ENCODE measurements around the gene DROSHA. TPM values are rescaled to one million over a fixed set of nuclear protein-coding genes. Genes with fewer than 3 reads are reported as not detected.

The DROSHA gene
- total RNA-seq, 1 experiment from 2014 or later = 106 TPM

DNA sequence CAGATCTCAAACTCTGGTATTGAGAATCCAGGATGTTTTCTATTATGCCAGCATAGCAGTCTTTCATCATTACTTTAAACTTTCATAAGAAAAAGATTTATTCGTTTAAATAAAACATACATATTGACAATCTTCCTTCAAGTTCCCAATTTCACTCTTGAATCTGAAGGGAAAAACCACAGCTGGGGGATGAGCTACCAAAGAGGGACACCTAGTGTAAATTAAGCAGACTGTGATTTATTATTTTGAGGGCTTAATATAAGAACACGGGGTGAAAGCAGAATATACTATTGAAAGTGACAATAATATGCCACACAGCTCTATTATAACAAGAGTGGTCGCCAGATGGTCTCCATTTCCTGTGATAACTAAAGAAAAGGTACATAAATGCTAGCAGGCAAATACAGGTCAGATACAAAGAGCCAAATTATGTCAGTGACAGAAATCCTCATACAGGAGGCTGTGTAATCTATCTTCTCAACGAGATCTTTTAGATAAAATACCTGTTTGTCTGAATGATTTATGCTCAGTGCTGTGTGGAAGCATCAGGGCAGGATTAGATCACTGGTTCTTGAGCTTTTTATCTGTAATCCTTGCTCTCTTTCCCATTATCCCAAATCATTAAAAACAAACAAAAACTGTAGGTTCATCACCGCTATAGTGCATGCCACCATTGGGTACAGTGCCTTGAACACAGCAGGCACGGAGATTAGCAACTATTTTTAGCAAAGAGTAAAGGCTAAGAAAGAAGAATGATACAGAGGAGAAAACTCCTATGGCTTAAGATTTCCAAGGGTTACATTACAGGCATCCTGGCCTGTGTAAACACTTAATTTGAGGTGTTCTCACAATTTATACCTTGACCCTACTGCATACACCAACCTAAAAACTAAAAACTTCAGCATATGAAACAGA is 116.6 kb downstream of the DROSHA start:
- H2BK15ac ChIP-seq (ENCODE audit: low read depth, low read length) = no peak overlapping the region

More for the DNA sequence above, 116.6 kb downstream of the DROSHA start:
- Histone ChIP-seq H4K91ac (ENCODE audit: insufficient read length, low read depth, low read length) (no peak overlapping the region), H3K9ac (ENCODE audit: extremely low read depth, insufficient read length, low read length) (no peak overlapping the region), H3K4me2 (ENCODE audit: insufficient read depth, insufficient read length, low read length) (no peak overlapping the region), H3K27me3 (ENCODE audit: insufficient read depth, low read length) (no peaks in the 10 kb centered on the region), H2AK5ac (ENCODE audit: insufficient read length, low read length) (no peak overlapping the region), H3K4me1 (ENCODE audit: insufficient read depth, low read length) (no peaks in the 10 kb centered on the region), H3K79me2 (ENCODE audit: insufficient read depth, low read length) (no peaks in the 10 kb centered on the region), H3K18ac (ENCODE audit: insufficient read length, low read depth, low read length) (no peak overlapping the region), H2BK20ac (ENCODE audit: low read depth, low read length, poor library complexity, severe bottlenecking) (no peak overlapping the region), H2BK5ac (ENCODE audit: insufficient read length, low read length) (no peak overlapping the region), H2AFZ (ENCODE audit: low read length) (no peak overlapping the region), H3T11ph (ENCODE audit: low read length) (no peak overlapping the region), H3K23me2 (ENCODE audit: insufficient read length, low read depth, low read length, poor library complexity, severe bottlenecking) (no peaks in the 10 kb centered on the region), H3K79me1 (ENCODE audit: insufficient read depth, low read depth, low read length, poor library complexity, severe bottlenecking) (no peaks in the 10 kb centered on the region), H4K8ac (replicated peaks; ENCODE audit: insufficient read length, low read depth, low read length) (no peak overlapping the region), H3K56ac (ENCODE audit: insufficient read length, low read depth, low read length) (no peak overlapping the region), H3K14ac (ENCODE audit: insufficient read depth, low read length) (no peak overlapping the region), H4K5ac (ENCODE audit: insufficient read length, low read depth, low read length) (no peak overlapping the region), H3K23ac (ENCODE audit: insufficient read length, low read depth, low read length) (no peak overlapping the region), H4K20me1 (ENCODE audit: control insufficient read depth, insufficient read depth, insufficient read length) (no peaks in the 10 kb centered on the region), H3K9me3 (ENCODE audit: control insufficient read depth, low read depth, low read length) (no peaks in the 10 kb centered on the region), H2BK120ac (ENCODE audit: low read depth, low read length, poor library complexity, severe bottlenecking) (no peak overlapping the region), H3K27ac (ENCODE audit: insufficient read length, low read depth, low read length) (no peak overlapping the region), H3K4ac (ENCODE audit: low read depth, low read length) (no peak overlapping the region), H2BK12ac (ENCODE audit: insufficient read length, low read depth, low read length) (no peak overlapping the region)
- no CpG with 5 or more reads among the region's 6 CpGs for WGBS (ENCODE audit: extremely low coverage, insufficient read length, low lambda C conversion rate)
- TF ChIP-seq, protein P1, sequence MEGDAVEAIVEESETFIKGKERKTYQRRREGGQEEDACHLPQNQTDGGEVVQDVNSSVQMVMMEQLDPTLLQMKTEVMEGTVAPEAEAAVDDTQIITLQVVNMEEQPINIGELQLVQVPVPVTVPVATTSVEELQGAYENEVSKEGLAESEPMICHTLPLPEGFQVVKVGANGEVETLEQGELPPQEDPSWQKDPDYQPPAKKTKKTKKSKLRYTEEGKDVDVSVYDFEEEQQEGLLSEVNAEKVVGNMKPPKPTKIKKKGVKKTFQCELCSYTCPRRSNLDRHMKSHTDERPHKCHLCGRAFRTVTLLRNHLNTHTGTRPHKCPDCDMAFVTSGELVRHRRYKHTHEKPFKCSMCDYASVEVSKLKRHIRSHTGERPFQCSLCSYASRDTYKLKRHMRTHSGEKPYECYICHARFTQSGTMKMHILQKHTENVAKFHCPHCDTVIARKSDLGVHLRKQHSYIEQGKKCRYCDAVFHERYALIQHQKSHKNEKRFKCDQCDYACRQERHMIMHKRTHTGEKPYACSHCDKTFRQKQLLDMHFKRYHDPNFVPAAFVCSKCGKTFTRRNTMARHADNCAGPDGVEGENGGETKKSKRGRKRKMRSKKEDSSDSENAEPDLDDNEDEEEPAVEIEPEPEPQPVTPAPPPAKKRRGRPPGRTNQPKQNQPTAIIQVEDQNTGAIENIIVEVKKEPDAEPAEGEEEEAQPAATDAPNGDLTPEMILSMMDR (conservative IDR thresholded peaks at IDR 0.05) = no peak
- Mint-ChIP-seq H3K4me3 (no peak overlapping the region), H3K9me3 (no peaks in the 10 kb centered on the region), H3K36me3 (ENCODE audit: insufficient read depth in 1 of 3, low read depth in 3 of 3) (peaks cover 4 to 31% (median 5%) of the 10 kb centered on the region in 3 experiments; a peak in 5 of 7 replicates), H3K4me1 (no peaks in the 10 kb centered on the region), H3K27ac (no peak overlapping the region), H3K27me3 (ENCODE audit: low read depth) (no peaks in the 10 kb centered on the region)
- DNase-seq = no peak

Measured in H9 (cell line).